ENCODE data around the gene MAPKAP1. TPM values are rescaled to one million over a fixed set of nuclear protein-coding genes. Genes with fewer than 3 reads are reported as not detected.

MAPKAP1 gene
- total RNA-seq, 2 experiments from 2014 or later, result 66.2 to 78.8 TPM

DNA sequence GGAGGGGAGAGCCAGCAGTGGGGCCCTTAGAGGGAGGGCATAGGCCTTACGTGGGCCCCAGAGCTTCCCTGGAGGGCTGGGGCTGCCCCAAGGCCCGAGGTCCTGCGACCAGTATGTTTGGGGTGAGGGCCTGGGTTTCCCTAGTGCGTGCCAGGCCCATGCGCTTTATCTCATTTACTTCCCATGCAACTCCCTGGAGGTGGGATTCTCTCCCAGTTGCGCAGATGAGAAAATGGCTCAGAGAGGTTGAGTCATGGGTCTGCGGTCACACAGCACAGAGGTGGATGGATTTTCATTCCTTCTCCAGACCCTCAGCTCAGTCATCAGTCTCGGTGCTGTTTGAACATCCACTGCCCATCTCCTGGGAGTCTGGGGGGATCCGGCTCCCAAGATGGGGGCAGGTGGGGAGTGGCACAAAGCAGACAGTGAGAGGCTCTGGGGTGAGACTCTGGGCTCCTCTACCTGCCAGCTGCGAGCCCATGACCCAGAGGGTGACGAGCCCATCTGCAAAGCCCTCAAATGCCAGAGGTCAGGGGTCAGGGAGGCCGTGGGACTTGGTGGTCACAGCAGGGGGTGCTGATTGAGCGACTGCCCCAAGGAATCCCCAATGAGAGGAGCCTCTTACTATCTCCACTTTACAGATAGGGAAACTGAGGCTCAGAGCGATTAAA, 274.2 kb downstream of the MAPKAP1 start:
- Histone ChIP-seq H3K36me3 (ENCODE audit: insufficient read depth, low read length) (no peaks in the 10 kb centered on the region), H3K4me2 (ENCODE audit: low read length) (no peak overlapping the region), H2AFZ (ENCODE audit: low read length) (no peak overlapping the region), H3K4me1 (ENCODE audit: insufficient read depth, low read length, poor library complexity, severe bottlenecking) (no peaks in the 10 kb centered on the region), H3K4me3 (ENCODE audit: low read depth, low read length, poor library complexity, severe bottlenecking) (no peak overlapping the region), H4K20me1 (ENCODE audit: insufficient read depth, low read length) (no peaks in the 10 kb centered on the region), H3K9me2 (ENCODE audit: insufficient read depth, low read length) (no peaks in the 10 kb centered on the region), H3K27ac (ENCODE audit: low read depth, low read length, poor library complexity, severe bottlenecking) (no peak overlapping the region), H3K9me3 (ENCODE audit: low read length) (no peaks in the 10 kb centered on the region), H3K79me2 (ENCODE audit: insufficient read depth, low read depth, low read length) (no peaks in the 10 kb centered on the region)
- intact Hi-C loops (cut with micrococcal nuclease; ENCODE audit: unreplicated experiment), result no loop called here
- DNase-seq (ENCODE audit: low spot score), result no peak
- BruUV-seq (replicated peaks), result no TSS peak
- CTCF ChIA-PET (ENCODE audit: unreplicated experiment), result no interaction called here
- POLR2A ChIA-PET, result no interaction called here
- TF ChIP-seq, protein P1, sequence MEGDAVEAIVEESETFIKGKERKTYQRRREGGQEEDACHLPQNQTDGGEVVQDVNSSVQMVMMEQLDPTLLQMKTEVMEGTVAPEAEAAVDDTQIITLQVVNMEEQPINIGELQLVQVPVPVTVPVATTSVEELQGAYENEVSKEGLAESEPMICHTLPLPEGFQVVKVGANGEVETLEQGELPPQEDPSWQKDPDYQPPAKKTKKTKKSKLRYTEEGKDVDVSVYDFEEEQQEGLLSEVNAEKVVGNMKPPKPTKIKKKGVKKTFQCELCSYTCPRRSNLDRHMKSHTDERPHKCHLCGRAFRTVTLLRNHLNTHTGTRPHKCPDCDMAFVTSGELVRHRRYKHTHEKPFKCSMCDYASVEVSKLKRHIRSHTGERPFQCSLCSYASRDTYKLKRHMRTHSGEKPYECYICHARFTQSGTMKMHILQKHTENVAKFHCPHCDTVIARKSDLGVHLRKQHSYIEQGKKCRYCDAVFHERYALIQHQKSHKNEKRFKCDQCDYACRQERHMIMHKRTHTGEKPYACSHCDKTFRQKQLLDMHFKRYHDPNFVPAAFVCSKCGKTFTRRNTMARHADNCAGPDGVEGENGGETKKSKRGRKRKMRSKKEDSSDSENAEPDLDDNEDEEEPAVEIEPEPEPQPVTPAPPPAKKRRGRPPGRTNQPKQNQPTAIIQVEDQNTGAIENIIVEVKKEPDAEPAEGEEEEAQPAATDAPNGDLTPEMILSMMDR (conservative IDR thresholded peaks at IDR 0.05; ENCODE audit: low read length), result no peak
- no peak for TF ChIP-seq EZH2phosphoT487 (IDR thresholded peaks at IDR 0.05; ENCODE audit: borderline replicate concordance, low read depth, low read length)

- ChIA-PET CTCF (ENCODE audit: unreplicated experiment) (no interaction called here), POLR2A (no interaction called here)
- Histone ChIP-seq H3K4me2 (ENCODE audit: low read length) (no peak overlapping the region), H3K9me2 (ENCODE audit: insufficient read depth, low read length) (no peaks in the 10 kb centered on the region), H3K4me1 (ENCODE audit: insufficient read depth, low read length, poor library complexity, severe bottlenecking) (no peaks in the 10 kb centered on the region), H4K20me1 (ENCODE audit: insufficient read depth, low read length) (no peaks in the 10 kb centered on the region), H3K36me3 (ENCODE audit: insufficient read depth, low read length) (no peaks in the 10 kb centered on the region), H2AFZ (ENCODE audit: low read length) (no peak overlapping the region), H3K9me3 (ENCODE audit: low read length) (no peaks in the 10 kb centered on the region), H3K27ac (ENCODE audit: low read depth, low read length, poor library complexity, severe bottlenecking) (no peak overlapping the region), H3K79me2 (ENCODE audit: insufficient read depth, low read depth, low read length) (no peaks in the 10 kb centered on the region), H3K4me3 (ENCODE audit: low read depth, low read length, poor library complexity, severe bottlenecking) (no peak overlapping the region)
- intact Hi-C loops (cut with micrococcal nuclease; ENCODE audit: unreplicated experiment), result no loop called here
- TF ChIP-seq EZH2phosphoT487 (IDR thresholded peaks at IDR 0.05; ENCODE audit: borderline replicate concordance, low read depth, low read length), result no peak
- TF ChIP-seq, protein P1 (conservative IDR thresholded peaks at IDR 0.05; ENCODE audit: low read length), result no peak
- no TSS peak for BruUV-seq (replicated peaks)
- no peak for DNase-seq (ENCODE audit: low spot score)
Measured at GRCh38 chr9:125431741-125432271, 275.2 kb downstream of the MAPKAP1 start.

GRCh38 chr9:125431012-125431305, 276.0 kb downstream of the MAPKAP1 start:
- Histone ChIP-seq H3K27ac (ENCODE audit: low read depth, low read length, poor library complexity, severe bottlenecking) (no peak overlapping the region), H4K20me1 (ENCODE audit: insufficient read depth, low read length) (no peaks in the 10 kb centered on the region), H3K4me1 (ENCODE audit: insufficient read depth, low read length, poor library complexity, severe bottlenecking) (no peaks in the 10 kb centered on the region), H3K79me2 (ENCODE audit: insufficient read depth, low read depth, low read length) (no peaks in the 10 kb centered on the region), H3K36me3 (ENCODE audit: insufficient read depth, low read length) (no peaks in the 10 kb centered on the region), H2AFZ (ENCODE audit: low read length) (no peak overlapping the region), H3K4me3 (ENCODE audit: low read depth, low read length, poor library complexity, severe bottlenecking) (no peak overlapping the region), H3K9me2 (ENCODE audit: insufficient read depth, low read length) (no peaks in the 10 kb centered on the region), H3K4me2 (ENCODE audit: low read length) (no peak overlapping the region), H3K9me3 (ENCODE audit: low read length) (no peaks in the 10 kb centered on the region)
- no peak for DNase-seq (ENCODE audit: low spot score)
- ChIA-PET POLR2A (no interaction called here), CTCF (ENCODE audit: unreplicated experiment) (no interaction called here)
- intact Hi-C loops (cut with micrococcal nuclease; ENCODE audit: unreplicated experiment), result no loop called here
- TF ChIP-seq EZH2phosphoT487 (IDR thresholded peaks at IDR 0.05; ENCODE audit: borderline replicate concordance, low read depth, low read length), result no peak
- TF ChIP-seq, protein P1 (conservative IDR thresholded peaks at IDR 0.05; ENCODE audit: low read length), result no peak
- BruUV-seq (replicated peaks), result no TSS peak
